ENCODE data around the gene CFAP74. TPM values are rescaled to one million over a fixed set of nuclear protein-coding genes. Genes with fewer than 3 reads are reported as not detected.
A peak's percentile ranks its signal among the peaks of the same experiment; 100 is the strongest.

CFAP74 gene
- total and polyA plus RNA-seq, 2 of the 13 experiments (the other 11 are each of a cell fraction or from before 2014, with no cell fraction given) = 0.27 to 0.62 TPM

GRCh38 chr1:1894354-1895059 lies 109.1 kb downstream of the CFAP74 start (continued):
- TF ChIP-seq HNF1A (IDR thresholded peaks at IDR 0.05; ENCODE audit: low read depth) (no peak), HNF1A (CRISPR knock-in tag; IDR thresholded peaks at IDR 0.05; ENCODE audit: borderline replicate concordance) (no peak), GATAD1 (CRISPR knock-in tag; IDR thresholded peaks at IDR 0.05) (no peak), ZNF670 (CRISPR knock-in tag; IDR thresholded peaks at IDR 0.05; ENCODE audit: borderline replicate concordance) (no peak), ZSCAN20 (CRISPR knock-in tag; IDR thresholded peaks at IDR 0.05; ENCODE audit: borderline replicate concordance) (no peak), ZNF451 (CRISPR knock-in tag; IDR thresholded peaks at IDR 0.05) (no peak), ATF1 (CRISPR knock-in tag; IDR thresholded peaks at IDR 0.05) (no peak), NR2F6 (IDR thresholded peaks at IDR 0.05) (no peak), NR2F6 (CRISPR knock-in tag; IDR thresholded peaks at IDR 0.05) (0 out of 2 replicates have a peak, but pooled peaks have one; percentile 8), HNF4A (CRISPR knock-in tag; IDR thresholded peaks at IDR 0.05) (peak; percentile 47), ZNF564 (CRISPR knock-in tag; IDR thresholded peaks at IDR 0.05) (no peak), ZNF142 (CRISPR knock-in tag; IDR thresholded peaks at IDR 0.05) (no peak), ZNF280D (CRISPR knock-in tag; IDR thresholded peaks at IDR 0.05) (no peak), RXRA (CRISPR knock-in tag; IDR thresholded peaks at IDR 0.05) (peak; percentile 44; the same call in 1 of the 2 replicates), ATF7-NPFF (CRISPR knock-in tag; IDR thresholded peaks at IDR 0.05; ENCODE audit: low read depth) (peak; percentile 24; the same call in 1 of the 2 replicates), SALL1 (CRISPR knock-in tag; IDR thresholded peaks at IDR 0.05) (peak; percentile 2; the same call in 1 of the 2 replicates), KAT7 (CRISPR knock-in tag; IDR thresholded peaks at IDR 0.05; ENCODE audit: borderline replicate concordance) (no peak), YY1 (IDR thresholded peaks at IDR 0.05; ENCODE audit: insufficient read depth, insufficient replicate concordance, low read depth, low read length) (no peak)

Measured in HepG2 (cell line).